Ammon's horn (tissue), 1 donor: ENCODE measurements around the gene TULP1.
"Not testable (repeated sequence)": the region's sequence is repeated elsewhere in the genome, so short reads cannot be mapped to it uniquely, and the experiment has no call there.

ENCODE experiments used
- DNase-seq: peaks from one replicate; pipeline ENCODE4 v3.0.0-alpha.2; 2016; ENCODE audit warnings: low spot score

Gene TULP1

GRCh38 chr6:35521235-35521634 lies 8.5 kb upstream of the TULP1 start:
- no peak for DNase-seq

- no peak for DNase-seq
Measured at GRCh38 chr6:35519313-35520015, 6.8 kb upstream of the TULP1 start.

DNA sequence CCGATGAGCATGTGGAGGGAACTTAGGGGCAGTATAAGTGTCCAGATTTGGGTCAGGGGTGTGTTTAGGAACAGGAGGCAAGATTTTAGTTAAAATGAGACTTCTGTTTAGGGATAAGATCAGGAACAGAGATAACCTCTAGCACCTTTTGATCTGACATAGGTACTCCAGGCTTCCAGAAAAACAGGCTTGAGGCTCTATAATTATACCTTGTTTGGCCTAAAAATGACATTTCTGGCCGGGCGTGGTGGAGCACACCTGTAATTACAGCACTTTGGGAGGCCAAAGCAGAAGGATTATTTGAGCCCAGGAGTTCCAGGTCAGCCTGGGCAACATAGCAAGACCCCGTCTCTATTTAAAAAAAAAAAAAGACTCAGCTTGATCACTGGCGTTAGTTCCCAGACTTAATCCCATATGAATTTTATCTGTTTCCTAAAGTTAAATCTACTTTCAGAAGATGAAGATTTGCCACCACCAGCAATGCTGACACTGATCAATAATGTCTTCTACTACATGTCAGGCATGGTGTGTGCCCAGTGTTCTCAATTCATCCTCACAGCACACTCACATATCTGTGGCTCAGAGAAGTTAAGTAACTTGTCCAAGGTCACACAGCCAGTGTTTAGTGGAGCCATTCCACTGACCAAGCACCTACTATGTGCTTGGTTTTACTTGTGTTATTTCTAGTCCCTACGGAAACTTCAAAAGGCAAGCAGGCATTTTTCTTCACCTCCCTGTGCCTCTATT lies 6.0 kb upstream of the TULP1 start:
- no peak for DNase-seq

DNA sequence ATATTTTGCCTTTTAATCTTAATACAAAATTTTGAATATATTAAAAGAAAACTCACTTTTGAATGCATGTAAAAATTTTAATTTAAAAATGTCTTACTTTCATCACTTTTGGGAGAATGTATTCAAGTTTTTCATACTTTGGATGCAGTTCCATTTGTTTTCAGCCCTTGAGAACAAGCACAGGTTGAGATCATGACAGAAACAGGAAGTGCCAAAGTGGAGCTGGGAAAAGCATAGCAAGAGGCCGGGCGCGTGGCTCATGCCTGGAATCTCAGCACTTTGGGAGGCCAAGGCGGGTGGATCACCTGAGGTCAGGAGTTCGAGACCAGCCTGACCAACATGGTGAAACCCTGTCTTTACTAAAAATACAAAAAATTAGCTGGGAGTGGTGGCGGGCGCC lies 5.3 kb upstream of the TULP1 start:
- DNase-seq: not testable (repeated sequence)

DNA sequence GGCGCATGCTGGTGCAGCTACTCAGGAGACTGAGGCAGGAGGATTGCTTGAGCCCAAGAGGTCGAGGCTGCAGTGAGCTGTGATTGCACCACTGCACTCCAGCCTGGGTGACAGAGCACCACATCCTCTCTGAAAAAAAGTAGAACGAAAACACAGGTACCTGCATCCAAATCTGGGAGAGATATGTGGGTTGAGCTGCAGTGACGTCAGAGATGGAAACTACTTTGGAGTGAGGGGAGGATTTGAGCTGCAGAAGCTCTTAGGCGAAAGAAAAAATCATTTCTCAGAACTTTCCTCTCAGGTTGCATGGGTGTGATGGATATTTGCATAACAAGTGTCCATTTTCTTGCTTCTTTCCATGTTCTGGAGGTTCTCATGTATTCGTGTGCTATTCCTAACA lies 4.0 kb upstream of the TULP1 start:
- DNase-seq: no peak

GRCh38 chr6:35515939-35516338 lies 3.2 kb upstream of the TULP1 start:
- not testable (repeated sequence) for DNase-seq

DNA sequence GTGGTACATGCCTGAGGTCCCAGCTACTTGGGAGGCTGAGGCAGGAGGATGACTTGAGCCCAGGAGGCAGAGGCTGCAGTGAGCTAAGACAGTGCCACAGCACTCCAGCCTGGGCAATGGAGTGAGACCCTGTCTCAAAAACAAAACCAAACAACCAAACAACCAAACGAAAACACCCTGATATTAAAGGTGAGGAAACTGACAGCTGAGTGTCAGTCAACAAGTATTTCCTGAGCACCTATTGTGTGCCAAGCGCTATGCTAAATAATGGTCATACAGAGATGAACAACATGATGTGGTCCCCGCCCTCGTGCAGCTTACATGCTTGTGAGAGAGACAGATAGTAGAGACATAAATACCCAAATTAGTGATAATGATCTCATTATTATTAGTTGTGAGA lies 1.9 kb upstream of the TULP1 start:
- no peak for DNase-seq

- DNase-seq: no peak
Measured at GRCh38 chr6:35512006-35512405, 690 bp downstream of the TULP1 start.

- no peak for DNase-seq
Measured at GRCh38 chr6:35511562-35511941, 1.1 kb downstream of the TULP1 start.

DNA sequence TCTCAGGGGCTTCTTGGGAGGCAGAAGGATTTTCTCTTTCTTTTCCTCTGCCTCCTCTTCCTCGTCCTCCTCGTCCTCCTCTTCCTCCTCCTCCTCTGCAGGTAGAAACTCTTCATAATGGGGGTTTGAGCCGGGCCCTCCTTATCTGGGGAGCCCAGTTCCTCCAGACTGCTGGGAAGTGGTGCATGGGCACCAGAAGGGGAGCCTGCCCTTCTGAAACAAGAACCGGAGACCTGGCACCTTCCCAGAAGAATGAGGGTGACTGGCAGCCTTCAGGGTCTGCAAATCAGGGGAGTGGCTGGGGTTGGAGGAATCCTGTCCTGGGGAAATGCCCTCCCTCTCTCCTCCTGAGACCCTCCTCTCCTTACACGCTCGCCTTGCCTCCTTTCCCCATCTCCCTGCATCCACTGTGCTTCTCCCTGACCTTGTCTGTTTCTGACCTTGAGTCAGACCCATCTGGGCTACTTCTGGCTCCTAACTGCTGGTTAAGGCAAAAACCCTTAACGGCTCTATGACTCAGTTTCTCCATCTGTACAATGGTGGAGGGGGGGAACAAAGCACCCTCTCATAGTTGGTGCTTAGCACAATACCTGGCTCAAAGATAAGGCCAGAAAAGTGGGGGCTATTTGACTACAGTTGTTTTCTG lies 1.7 kb downstream of the TULP1 start:
- no peak for DNase-seq

DNA sequence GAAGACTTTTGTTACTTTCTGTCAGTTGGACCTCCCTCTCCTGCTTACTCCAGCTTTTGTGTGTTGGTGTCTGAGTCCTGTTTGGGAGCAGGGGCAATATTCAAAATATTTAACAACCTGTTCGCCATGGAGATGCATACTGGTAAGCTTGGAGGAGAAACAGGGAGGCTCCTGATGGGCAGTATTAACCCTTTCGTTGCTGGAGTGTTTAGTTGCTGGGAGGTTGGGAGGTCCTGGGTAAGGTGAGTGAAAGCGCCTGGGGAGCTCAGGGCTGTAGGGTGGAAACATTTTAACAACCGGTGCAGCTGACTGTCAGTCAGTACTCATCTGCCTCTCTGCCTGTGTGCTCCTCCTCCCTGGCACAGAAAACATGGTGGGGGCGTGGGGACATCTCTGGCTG lies 4.2 kb downstream of the TULP1 start:
- DNase-seq: no peak

DNA sequence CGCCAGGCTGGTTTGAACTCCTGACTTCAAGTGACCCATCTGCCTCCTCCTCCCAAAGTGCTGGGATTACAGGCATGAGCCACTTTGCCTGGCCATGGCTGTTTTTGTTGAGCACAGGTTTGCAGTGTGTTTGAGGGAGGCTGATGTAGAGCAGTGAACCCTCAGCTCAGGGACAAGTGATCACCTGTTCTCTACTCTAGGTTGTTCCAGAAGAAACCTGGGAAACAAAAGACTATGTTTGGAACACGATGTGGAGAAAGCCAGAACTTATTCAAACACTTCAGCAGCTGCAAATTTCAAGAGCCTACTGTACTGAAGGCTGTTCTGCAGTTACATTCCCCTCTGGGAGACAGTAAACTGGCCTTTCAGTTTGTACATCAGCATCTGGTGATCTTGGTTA lies 4.7 kb downstream of the TULP1 start:
- no peak for DNase-seq

GRCh38 chr6:35507221-35507620 lies 5.5 kb downstream of the TULP1 start:
- no peak for DNase-seq

GRCh38 chr6:35506536-35506935 lies 6.2 kb downstream of the TULP1 start:
- DNase-seq: no peak

DNA sequence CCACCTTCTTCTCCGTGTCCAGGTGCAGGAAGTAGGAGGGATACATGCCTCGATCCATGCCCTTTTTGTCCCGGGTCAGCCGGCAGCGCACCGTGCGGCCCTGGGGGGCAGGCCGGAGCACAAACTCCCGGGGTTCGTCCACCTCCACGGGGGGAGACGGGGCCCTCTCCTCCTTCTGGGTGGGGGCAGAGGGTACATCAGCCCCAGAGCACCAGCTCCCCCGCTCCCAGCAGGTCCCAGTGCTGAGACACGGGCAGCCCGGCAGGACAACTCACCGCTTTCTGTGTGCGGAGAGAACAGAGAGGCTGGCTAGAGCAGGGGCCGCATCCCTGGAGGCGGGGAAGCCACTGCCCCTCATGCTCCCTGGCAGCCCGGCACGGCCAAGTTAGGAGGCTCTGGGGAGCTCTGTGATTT lies 6.7 kb downstream of the TULP1 start:
- DNase-seq: no peak

- no peak for DNase-seq
Measured at GRCh38 chr6:35503534-35503933, 9.2 kb downstream of the TULP1 start.

- no peak for DNase-seq
Measured at GRCh38 chr6:35501784-35502183, 10.9 kb downstream of the TULP1 start.

- no peak for DNase-seq
Measured at GRCh38 chr6:35500782-35501181, 11.9 kb downstream of the TULP1 start.

DNA sequence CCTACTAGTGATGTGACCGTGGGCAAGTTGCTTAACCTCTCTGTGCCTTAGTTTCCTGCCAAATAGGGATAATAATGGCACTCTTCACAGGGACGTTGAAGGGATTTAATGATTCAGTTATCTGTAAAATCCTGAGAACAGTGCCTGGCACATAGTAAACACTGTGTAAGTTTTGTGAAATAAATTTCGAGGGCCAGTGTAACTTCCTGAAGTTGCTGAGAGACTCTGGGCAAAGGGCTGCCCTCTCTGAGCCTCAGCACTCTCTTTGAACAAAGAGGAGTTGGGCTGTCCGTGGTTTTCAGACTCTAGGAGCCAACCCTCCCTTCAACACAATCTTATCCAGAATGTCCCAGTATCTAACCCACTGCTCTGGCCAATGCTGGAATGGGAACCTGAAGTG lies 13.3 kb downstream of the TULP1 start:
- no peak for DNase-seq

- DNase-seq: no peak
Measured at GRCh38 chr6:35498422-35499067, 14.2 kb downstream of the TULP1 start.

GRCh38 chr6:35497571-35498421 lies 14.9 kb downstream of the TULP1 start:
- no peak for DNase-seq
